Nephron progenitor cell (in vitro differentiated cells): ENCODE measurements around the gene RAB40B.

ENCODE experiments used
- DNase-seq: peaks from one replicate; pipeline ENCODE4 v3.0.0; 2021
- H3K27ac Mint-ChIP-seq: 2 replicates; pipeline ENCODE4 v1.8.0; 2021; ENCODE audit warnings: mild to moderate bottlenecking, moderate library complexity, mixed read lengths
- H3K27me3 Mint-ChIP-seq: 2 replicates; pipeline ENCODE4 v1.8.0; 2021; ENCODE audit warnings: mild to moderate bottlenecking, low read depth, mixed read lengths; ENCODE audit not compliant: poor library complexity
- H3K36me3 Mint-ChIP-seq: 2 replicates; pipeline ENCODE4 v1.8.0; 2021; ENCODE audit warnings: low read depth, mixed read lengths
- H3K4me1 Mint-ChIP-seq: 2 replicates; pipeline ENCODE4 v1.8.0; 2021; ENCODE audit warnings: mixed read lengths
- H3K4me3 Mint-ChIP-seq: 2 replicates; pipeline ENCODE4 v1.8.0; 2021; ENCODE audit warnings: mild to moderate bottlenecking, moderate library complexity, mixed read lengths
- H3K9me3 Mint-ChIP-seq: 2 replicates; pipeline ENCODE4 v1.8.0; 2021; ENCODE audit warnings: mild to moderate bottlenecking, moderate library complexity, mixed read lengths
- TF ChIP-seq, protein P1 (sequence below): fragments of 200-600 bp; sonication (generic); IDR thresholded peaks from 2 replicates; pipeline ENCODE4 v1.5.0; 2021; ENCODE audit warnings: antibody characterized with exemption

The RAB40B gene

GRCh38 chr17:82675476-82676245 is 22.8 kb downstream of the RAB40B start:
- H3K27ac Mint-ChIP-seq: no peak overlapping the region
- H3K4me3 Mint-ChIP-seq: no peak overlapping the region
- peaks cover 8% of the 10 kb centered on the region for H3K4me1 Mint-ChIP-seq

DNA sequence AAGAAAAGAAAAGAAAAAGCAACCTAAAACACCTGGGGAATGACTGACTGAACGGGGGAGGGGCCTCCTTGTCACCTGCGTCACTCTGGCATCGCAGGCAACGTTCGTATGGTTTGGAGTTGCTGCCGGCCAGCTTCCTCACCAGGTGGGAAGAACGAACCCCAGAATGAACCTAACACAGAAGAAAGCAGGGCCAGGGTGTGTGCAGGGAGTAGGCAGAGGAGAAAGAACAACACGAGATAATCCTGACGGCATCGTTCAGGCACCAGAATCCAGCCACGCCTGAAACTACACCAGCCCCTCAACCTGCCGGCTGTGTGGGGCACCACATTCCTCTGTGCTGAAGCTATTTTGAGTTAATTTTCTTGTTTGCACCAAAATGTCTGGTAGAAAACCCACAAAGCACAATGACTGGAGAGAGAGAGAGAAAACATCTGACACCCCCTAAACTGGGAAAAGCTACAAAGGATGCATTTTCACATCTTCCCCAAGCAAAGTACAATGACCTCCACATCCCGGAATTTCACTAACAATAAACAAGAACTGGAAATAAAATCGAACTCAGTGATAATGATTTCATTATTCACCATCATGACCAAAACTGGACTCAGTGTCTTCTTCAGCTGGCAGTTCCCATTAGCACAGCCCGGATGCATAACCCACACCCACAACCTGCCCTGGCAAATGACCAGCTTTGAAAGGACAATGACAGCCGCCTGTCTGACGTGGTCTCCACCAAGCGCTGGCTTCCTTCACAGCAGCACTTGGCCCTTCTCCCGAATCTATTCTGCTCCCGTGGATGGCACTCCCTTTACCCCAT is 23.6 kb downstream of the RAB40B start:
- H3K27me3 Mint-ChIP-seq: peaks cover 10% of the 10 kb centered on the region
- no peak overlapping the region for H3K4me3 Mint-ChIP-seq
- no peak for DNase-seq
- no peak overlapping the region for H3K27ac Mint-ChIP-seq
- TF ChIP-seq, protein P1, sequence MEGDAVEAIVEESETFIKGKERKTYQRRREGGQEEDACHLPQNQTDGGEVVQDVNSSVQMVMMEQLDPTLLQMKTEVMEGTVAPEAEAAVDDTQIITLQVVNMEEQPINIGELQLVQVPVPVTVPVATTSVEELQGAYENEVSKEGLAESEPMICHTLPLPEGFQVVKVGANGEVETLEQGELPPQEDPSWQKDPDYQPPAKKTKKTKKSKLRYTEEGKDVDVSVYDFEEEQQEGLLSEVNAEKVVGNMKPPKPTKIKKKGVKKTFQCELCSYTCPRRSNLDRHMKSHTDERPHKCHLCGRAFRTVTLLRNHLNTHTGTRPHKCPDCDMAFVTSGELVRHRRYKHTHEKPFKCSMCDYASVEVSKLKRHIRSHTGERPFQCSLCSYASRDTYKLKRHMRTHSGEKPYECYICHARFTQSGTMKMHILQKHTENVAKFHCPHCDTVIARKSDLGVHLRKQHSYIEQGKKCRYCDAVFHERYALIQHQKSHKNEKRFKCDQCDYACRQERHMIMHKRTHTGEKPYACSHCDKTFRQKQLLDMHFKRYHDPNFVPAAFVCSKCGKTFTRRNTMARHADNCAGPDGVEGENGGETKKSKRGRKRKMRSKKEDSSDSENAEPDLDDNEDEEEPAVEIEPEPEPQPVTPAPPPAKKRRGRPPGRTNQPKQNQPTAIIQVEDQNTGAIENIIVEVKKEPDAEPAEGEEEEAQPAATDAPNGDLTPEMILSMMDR: no peak
- no peaks in the 10 kb centered on the region for H3K36me3 Mint-ChIP-seq
- no peaks in the 10 kb centered on the region for H3K9me3 Mint-ChIP-seq
- peaks cover 8% of the 10 kb centered on the region for H3K4me1 Mint-ChIP-seq

More at GRCh38 chr17:82675476-82676245, 22.8 kb downstream of the RAB40B start:
- DNase-seq: no peak
- H3K27me3 Mint-ChIP-seq: peaks cover 10% of the 10 kb centered on the region
- H3K36me3 Mint-ChIP-seq: no peaks in the 10 kb centered on the region
- TF ChIP-seq, protein P1: no peak
- peaks cover 1% of the 10 kb centered on the region for H3K9me3 Mint-ChIP-seq

DNA sequence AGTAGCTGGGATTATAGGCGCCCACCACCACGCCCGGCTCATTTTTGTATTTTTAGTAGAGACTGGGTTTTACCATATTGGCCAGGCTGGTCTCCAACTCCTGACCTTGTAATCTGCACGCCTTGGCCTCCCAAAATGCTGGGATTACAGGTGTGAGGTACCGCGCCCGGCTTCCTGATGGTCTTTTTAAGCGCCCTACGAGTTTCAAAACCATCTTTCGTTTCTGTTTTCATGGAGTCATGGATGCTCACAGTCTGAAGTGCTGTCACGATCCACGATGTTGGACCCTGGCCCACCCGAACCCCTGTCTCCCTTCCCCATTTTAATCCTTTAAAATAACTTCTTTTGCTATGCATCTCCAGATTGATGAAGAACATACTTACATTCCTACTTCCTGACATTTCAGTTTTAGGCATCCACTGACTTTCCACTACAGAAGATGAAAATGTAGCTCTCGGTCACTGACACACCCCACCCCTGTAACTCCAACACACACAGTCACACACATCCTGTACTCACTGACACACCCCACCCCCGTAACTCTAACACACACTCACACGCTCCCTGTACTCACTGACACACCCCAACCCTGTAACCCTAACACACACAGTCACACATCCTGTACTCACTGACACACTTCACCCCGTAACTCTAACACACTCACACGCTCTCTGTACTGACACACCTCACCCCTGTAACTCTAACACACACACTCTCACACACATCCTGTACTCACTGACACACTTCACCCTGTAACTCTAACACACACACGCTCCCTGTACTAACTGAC is 27.6 kb downstream of the RAB40B start:
- H3K27me3 Mint-ChIP-seq: peaks cover 8% of the 10 kb centered on the region
- DNase-seq: no peak
- H3K36me3 Mint-ChIP-seq: no peaks in the 10 kb centered on the region
- peaks cover 8% of the 10 kb centered on the region for H3K4me1 Mint-ChIP-seq
- H3K27ac Mint-ChIP-seq: no peak overlapping the region
- TF ChIP-seq, protein P1: no peak
- H3K9me3 Mint-ChIP-seq: no peaks in the 10 kb centered on the region
- no peak overlapping the region for H3K4me3 Mint-ChIP-seq

DNA sequence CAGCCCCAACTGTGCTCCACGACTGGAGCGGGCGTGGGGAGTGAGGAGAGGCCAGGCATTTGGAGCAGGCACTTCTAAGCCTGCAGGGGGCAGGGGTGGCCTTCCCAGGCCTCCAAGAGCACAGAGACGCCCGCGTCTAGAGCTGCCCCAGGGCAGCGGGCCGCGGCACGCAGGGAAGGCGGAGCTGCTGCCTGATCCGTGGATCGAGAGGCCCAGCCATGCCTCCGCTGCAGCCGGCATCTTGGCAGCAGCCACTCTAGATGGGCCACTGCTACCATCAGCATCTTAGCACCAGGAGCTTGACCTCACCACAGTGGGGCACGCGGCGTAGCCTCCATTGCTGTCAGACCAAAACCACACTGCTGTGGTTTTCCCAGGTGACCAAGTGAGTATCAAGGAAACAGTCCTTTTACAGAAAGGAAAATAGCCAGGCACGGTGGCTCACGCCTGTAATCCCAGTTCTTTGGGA is 29.8 kb downstream of the RAB40B start:
- Mint-ChIP-seq H3K27ac (no peak overlapping the region), H3K4me3 (no peak overlapping the region)

GRCh38 chr17:82668024-82668630 is 30.4 kb downstream of the RAB40B start:
- no peaks in the 10 kb centered on the region for H3K36me3 Mint-ChIP-seq
- H3K9me3 Mint-ChIP-seq: no peaks in the 10 kb centered on the region
- H3K4me3 Mint-ChIP-seq: no peak overlapping the region
- DNase-seq: no peak
- TF ChIP-seq, protein P1: no peak
- H3K27me3 Mint-ChIP-seq: peaks cover 7% of the 10 kb centered on the region
- H3K27ac Mint-ChIP-seq: no peak overlapping the region
- peaks cover 15% of the 10 kb centered on the region for H3K4me1 Mint-ChIP-seq

More for the DNA sequence above, 29.8 kb downstream of the RAB40B start:
- H3K9me3 Mint-ChIP-seq: no peaks in the 10 kb centered on the region
- H3K27me3 Mint-ChIP-seq: peaks cover 7% of the 10 kb centered on the region
- DNase-seq: peak; percentile 64
- H3K36me3 Mint-ChIP-seq: no peaks in the 10 kb centered on the region
- TF ChIP-seq, protein P1: peak; percentile 57
- H3K4me1 Mint-ChIP-seq: peaks cover 15% of the 10 kb centered on the region
